ENCODE measurements around the gene GALNT2.

- no peak for TF ChIP-seq CTCF (IDR thresholded peaks at IDR 0.05)
- TF ChIP-seq POLR2A (IDR thresholded peaks at IDR 0.05), result no peak
These were observed 40.5 kb upstream of the GALNT2 start for GRCh38 chr1:230026572-230026971.
